Hepatocyte (in vitro differentiated cells): ENCODE measurements around the gene BRD2. TPM values are rescaled to one million over a fixed set of nuclear protein-coding genes. Genes with fewer than 3 reads are reported as not detected.

Experiments
- DNase-seq: peaks from one replicate; pipeline ENCODE4 v3.0.0-alpha.2; 2016; ENCODE audit warnings: low spot score
- H2AFZ ChIP-seq: fragments of 200-600 bp; sonication (generic); 2 replicates; pipeline ENCODE4 v1.6.0; 2016; ENCODE audit warnings: antibody characterized with exemption, mild to moderate bottlenecking
- H3K27ac ChIP-seq: fragments of 200-600 bp; sonication (generic); 2 replicates; pipeline ENCODE4 v1.5.1; 2016; ENCODE audit warnings: mild to moderate bottlenecking
- H3K27me3 ChIP-seq: fragments of 200-600 bp; sonication (generic); 2 replicates; pipeline ENCODE4 v1.6.1; 2016
- H3K36me3 ChIP-seq: fragments of 200-600 bp; sonication (generic); replicated peaks from 2 replicates; pipeline ENCODE4 v1.5.1; 2016; ENCODE audit warnings: low read depth; ENCODE audit not compliant: insufficient read depth
- H3K4me1 ChIP-seq: fragments of 200-600 bp; sonication (generic); 2 replicates; pipeline ENCODE4 v1.5.1; 2016; ENCODE audit warnings: mild to moderate bottlenecking, moderate library complexity; ENCODE audit not compliant: insufficient read depth
- H3K4me2 ChIP-seq: fragments of 200-600 bp; sonication (generic); 2 replicates; pipeline ENCODE4 v1.6.0; 2016
- H3K4me3 ChIP-seq: fragments of 200-600 bp; sonication (generic); 2 replicates; pipeline ENCODE4 v1.5.1; 2016; ENCODE audit warnings: mild to moderate bottlenecking
- H3K79me2 ChIP-seq: fragments of 200-600 bp; sonication (generic); 2 replicates; pipeline ENCODE4 v1.6.0; 2017; ENCODE audit warnings: mild to moderate bottlenecking
- H3K9me2 ChIP-seq: fragments of 200-600 bp; sonication (generic); replicated peaks from 2 replicates; pipeline ENCODE4 v1.6.0; 2017; ENCODE audit warnings: mild to moderate bottlenecking; ENCODE audit not compliant: insufficient read depth
- H3K9me3 ChIP-seq: fragments of 200-600 bp; sonication (generic); 2 replicates; pipeline ENCODE4 v1.5.1; 2016; ENCODE audit warnings: low read depth, mild to moderate bottlenecking
- H4K20me1 ChIP-seq: fragments of 200-600 bp; sonication (generic); 2 replicates; pipeline ENCODE4 v1.6.0; 2016; ENCODE audit warnings: mild to moderate bottlenecking; ENCODE audit not compliant: insufficient read depth, poor library complexity, severe bottlenecking
- CTCF ChIP-seq: fragments of 200-600 bp; sonication (generic); IDR thresholded peaks from 2 replicates; pipeline ENCODE4 v1.5.1; 2016; ENCODE audit warnings: antibody characterized with exemption, mild to moderate bottlenecking; ENCODE audit not compliant: poor library complexity
- EZH2 ChIP-seq: fragments of 200-600 bp; sonication (generic); IDR thresholded peaks from 2 replicates; pipeline ENCODE4 v1.6.1; 2016; ENCODE audit warnings: antibody characterized with exemption, mild to moderate bottlenecking, borderline replicate concordance
- EZH2phosphoT487 ChIP-seq: fragments of 200-600 bp; sonication (generic); IDR thresholded peaks from one replicate; pipeline ENCODE4 v1.6.1; 2018; ENCODE audit warnings: antibody characterized with exemption, mild to moderate bottlenecking, low read depth, moderate library complexity; ENCODE audit not compliant: unreplicated experiment, severe bottlenecking
- WGBS: methylation state at CpG from one replicate; pipeline ENCODE4 v1.1.6; 2016; ENCODE audit warnings: low lambda C conversion rate; ENCODE audit errors: missing lambda C conversion rate; 5-methylcytosine and 5-hydroxymethylcytosine counted together
- polyA plus RNA-seq: library from polyadenylated mRNA; unstranded; fragments of >200 nt; fragmentation: Nextera tagmentation; extraction: Ambion mirVana; gene quantifications from 2 replicates; pipeline ENCODE4 v1.2.1, GENCODE V29; 2016
- total RNA-seq: library from RNA; depleted of rRNA; stranded (reverse); fragments of >200 nt; gene quantifications from 2 replicates; pipeline ENCODE4 v1.2.3, GENCODE V29; 2014

BRD2 gene
- total and polyA plus RNA-seq, 2 experiments from 2014 or later, result 106 to 133 TPM

- Histone ChIP-seq H3K4me2 (no peak overlapping the region), H2AFZ (no peak overlapping the region), H3K4me1 (peaks cover 16% of the 10 kb centered on the region), H3K27ac (no peak overlapping the region), H3K79me2 (no peaks in the 10 kb centered on the region), H3K27me3 (no peaks in the 10 kb centered on the region), H3K9me3 (no peaks in the 10 kb centered on the region), H3K9me2 (no peaks in the 10 kb centered on the region), H4K20me1 (no peaks in the 10 kb centered on the region), H3K4me3 (no peak overlapping the region), H3K36me3 (no peaks in the 10 kb centered on the region)
- WGBS, result 82% methylated on average over 3 of the region's 3 CpGs
- no peak for DNase-seq
- TF ChIP-seq EZH2 (no peak), EZH2phosphoT487 (no peak), CTCF (no peak)
These were observed 49.4 kb downstream of the BRD2 start for GRCh38 chr6:33017694-33018353.

DNA sequence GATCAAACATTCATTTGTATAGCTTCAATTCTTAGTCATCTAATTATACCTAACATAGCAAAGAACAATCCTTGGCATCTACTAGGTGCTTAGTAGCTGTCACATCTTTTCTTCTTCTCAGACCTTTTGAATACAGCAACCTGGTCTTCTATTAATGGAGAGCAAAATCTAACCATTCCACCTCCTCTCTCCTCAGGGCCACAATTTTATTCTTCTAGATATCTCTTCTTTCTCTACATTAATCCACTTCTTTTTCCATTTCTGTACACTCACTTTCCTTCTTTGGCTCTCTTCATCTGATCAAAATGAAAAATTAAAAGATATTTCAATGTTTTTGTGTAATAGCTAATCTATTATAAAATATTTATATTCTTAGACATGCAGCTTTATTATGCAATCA lies 50.0 kb downstream of the BRD2 start:
- H3K4me1 ChIP-seq, result peaks cover 16% of the 10 kb centered on the region
- no peaks in the 10 kb centered on the region for H3K79me2 ChIP-seq
- H3K27ac ChIP-seq, result peak overlapping the region; percentile 40
- DNase-seq, result no peak
- H2AFZ ChIP-seq, result peak overlapping the region; percentile 29
- no peak for TF ChIP-seq EZH2
- TF ChIP-seq CTCF, result no peak
- no peaks in the 10 kb centered on the region for H3K9me2 ChIP-seq
- H3K27me3 ChIP-seq, result no peaks in the 10 kb centered on the region
- no peaks in the 10 kb centered on the region for H4K20me1 ChIP-seq
- H3K36me3 ChIP-seq, result no peaks in the 10 kb centered on the region
- no peak overlapping the region for H3K4me3 ChIP-seq
- peak overlapping the region; percentile 60 for H3K4me2 ChIP-seq
- no peaks in the 10 kb centered on the region for H3K9me3 ChIP-seq

GRCh38 chr6:33018904-33019303 lies 50.5 kb downstream of the BRD2 start:
- DNase-seq, result peak; percentile 62
- 29% methylated on average over 6 of the region's 6 CpGs for WGBS
- no peak overlapping the region for H3K4me3 ChIP-seq
- H3K79me2 ChIP-seq, result no peaks in the 10 kb centered on the region
- H4K20me1 ChIP-seq, result no peaks in the 10 kb centered on the region
- peaks cover 16% of the 10 kb centered on the region for H3K4me1 ChIP-seq
- TF ChIP-seq CTCF (no peak), EZH2 (no peak), EZH2phosphoT487 (no peak)
- H3K9me3 ChIP-seq, result no peaks in the 10 kb centered on the region
- H3K27me3 ChIP-seq, result no peaks in the 10 kb centered on the region
- H3K36me3 ChIP-seq, result no peaks in the 10 kb centered on the region
- peak overlapping the region; percentile 29 for H2AFZ ChIP-seq
- H3K4me2 ChIP-seq, result peak overlapping the region; percentile 60
- H3K27ac ChIP-seq, result peak overlapping the region; percentile 40
- H3K9me2 ChIP-seq, result no peaks in the 10 kb centered on the region

- Histone ChIP-seq H3K9me2 (no peaks in the 10 kb centered on the region), H3K79me2 (no peaks in the 10 kb centered on the region), H3K4me3 (no peak overlapping the region), H2AFZ (peak overlapping the region; percentile 29), H3K36me3 (no peaks in the 10 kb centered on the region), H3K27ac (peak overlapping the region; percentile 40), H3K27me3 (no peaks in the 10 kb centered on the region), H4K20me1 (no peaks in the 10 kb centered on the region), H3K9me3 (no peaks in the 10 kb centered on the region), H3K4me1 (peaks cover 16% of the 10 kb centered on the region), H3K4me2 (peak overlapping the region; percentile 60)
- DNase-seq, result no peak
- TF ChIP-seq CTCF (no peak), EZH2phosphoT487 (no peak), EZH2 (no peak)
These were observed 51.0 kb downstream of the BRD2 start for GRCh38 chr6:33019372-33019771.
